ENCODE results near the gene TUBGCP3. TPM values are rescaled to one million over a fixed set of nuclear protein-coding genes. Genes with fewer than 3 reads are reported as not detected.

TUBGCP3 gene
- total and polyA plus RNA-seq, 4 donors = 6.7 to 31.0 (median 17.3) TPM

- Histone ChIP-seq H3K27ac (ENCODE audit: low read depth in 1 of 2, low read length in 2 of 2) (peak overlapping the region; percentile 90 to 99), H3K4me1 (ENCODE audit: control insufficient read depth in 4 of 4, insufficient read depth in 4 of 4, low read length in 3 of 4) (peaks cover 5 to 19% (median 9%) of the 10 kb centered on the region in 4 donors), H3K9ac (ENCODE audit: low read depth in 1 of 2, low read length in 2 of 2) (peak overlapping the region; percentile 61 to 75), H3K36me3 (ENCODE audit: control insufficient read depth in 4 of 4, insufficient read depth in 3 of 4, low read depth in 1 of 4, low read length in 3 of 4) (no peaks in the 10 kb centered on the region), H3K4me3 (ENCODE audit: low read depth in 1 of 3, low read length in 3 of 3) (peak overlapping the region; percentile 86 to 98 (median 87)), H3K9me3 (ENCODE audit: control insufficient read depth in 4 of 4, low read length in 3 of 4) (no peaks in the 10 kb centered on the region), H3K27me3 (ENCODE audit: control insufficient read depth in 4 of 4, insufficient read depth in 4 of 4, low read length in 3 of 4) (no peaks in the 10 kb centered on the region)
- no peak for DNase-seq (ENCODE audit: low spot score)
- TF ChIP-seq CTCF (IDR thresholded peaks at IDR 0.05; ENCODE audit: low read depth, low read length, missing input control) (no peak), TAF1 (conservative IDR thresholded peaks at IDR 0.05) (peak; percentile 23)
- WGBS = 63% methylated on average over 33 of the region's 33 CpGs
Measured at GRCh38 chr13:112588490-112589297, 741 bp upstream of the TUBGCP3 start.

GRCh38 chr13:112587212-112587763, 665 bp downstream of the TUBGCP3 start:
- Histone ChIP-seq H3K9me3 (ENCODE audit: control insufficient read depth in 4 of 4, low read length in 3 of 4) (no peaks in the 10 kb centered on the region), H3K4me1 (ENCODE audit: control insufficient read depth in 4 of 4, insufficient read depth in 4 of 4, low read length in 3 of 4) (peaks cover 0 to 19% (median 9%) of the 10 kb centered on the region in 4 donors), H3K27me3 (ENCODE audit: control insufficient read depth in 4 of 4, insufficient read depth in 4 of 4, low read length in 3 of 4) (no peaks in the 10 kb centered on the region), H3K36me3 (ENCODE audit: control insufficient read depth in 4 of 4, insufficient read depth in 3 of 4, low read depth in 1 of 4, low read length in 3 of 4) (no peaks in the 10 kb centered on the region), H3K9ac (ENCODE audit: low read depth in 1 of 2, low read length in 2 of 2) (peak overlapping the region; percentile 87 to 90), H3K4me3 (ENCODE audit: low read depth in 1 of 3, low read length in 3 of 3) (peak overlapping the region; percentile 86 to 98 (median 87)), H3K27ac (ENCODE audit: low read depth in 1 of 2, low read length in 2 of 2) (peak overlapping the region; percentile 90 to 99)
- peak; percentile 87 for DNase-seq (ENCODE audit: low spot score)
- no peak for TF ChIP-seq FOXA2 (IDR thresholded peaks at IDR 0.05)
- no peak for TF ChIP-seq HNF4G (IDR thresholded peaks at IDR 0.05)
- TF ChIP-seq REST (IDR thresholded peaks at IDR 0.05) = peak; percentile 87
- TF ChIP-seq GABPA (IDR thresholded peaks at IDR 0.05 in 1 of 2, conservative IDR thresholded peaks at IDR 0.05 in 1 of 2) = no peak
- peak; percentile 31 for TF ChIP-seq YY1 (IDR thresholded peaks at IDR 0.05)
- TF ChIP-seq EGR1 (IDR thresholded peaks at IDR 0.05; ENCODE audit: low read depth in 2 of 2) = no peak
- TF ChIP-seq TAF1 (conservative IDR thresholded peaks at IDR 0.05) = no peak
- TF ChIP-seq CTCF (IDR thresholded peaks at IDR 0.05; ENCODE audit: low read depth, low read length, missing input control) = no peak
- TF ChIP-seq HNF4A (conservative IDR thresholded peaks at IDR 0.05) = no peak
- TF ChIP-seq FOXA1 (IDR thresholded peaks at IDR 0.05) = no peak
- TF ChIP-seq ZBTB33 (IDR thresholded peaks at IDR 0.05) = peak; percentile 23
- TF ChIP-seq ATF3 (IDR thresholded peaks at IDR 0.05) = no peak
- no peak for TF ChIP-seq MAX (IDR thresholded peaks at IDR 0.05)
- peak in 1 of 2 donors; percentile 47 for TF ChIP-seq RXRA (IDR thresholded peaks at IDR 0.05)
- no peak for TF ChIP-seq NR2F2 (IDR thresholded peaks at IDR 0.05)
- peak; percentile 47 to 77 for TF ChIP-seq JUND (IDR thresholded peaks at IDR 0.05)
- TF ChIP-seq SP1 (IDR thresholded peaks at IDR 0.05) = no peak
- peak; percentile 42 to 44 for TF ChIP-seq RAD21 (IDR thresholded peaks at IDR 0.05)
- WGBS = under 1% methylated on average over 42 of the region's 42 CpGs
